Body of pancreas (tissue), 4 donors: Measurements from ENCODE around the gene TSHZ2. TPM values are rescaled to one million over a fixed set of nuclear protein-coding genes. Genes with fewer than 3 reads are reported as not detected.
"Not testable (repeated sequence)": the region's sequence is repeated elsewhere in the genome, so short reads cannot be mapped to it uniquely, and the experiment has no call there.

Experiments
- ATAC-seq: fragments of 150-250 bp; one replicate; pipeline ENCODE4 v1.9.1; 2016
- DNase-seq, 4 donors: peaks; one replicate each; pipeline ENCODE4 v3.0.0-alpha.2; 2019
- H3K27ac ChIP-seq, 4 donors: fragments of 200-600 bp; sonication (generic); 1 replicate in 3 of 4; 2 replicates in 1 of 4; pipeline versions ENCODE4 v1.5.1 to v1.6.1; 2016 to 2019; ENCODE audit warnings: mild to moderate bottlenecking in 1 of 4, mixed read lengths in 1 of 4, moderate library complexity in 1 of 4
- H3K27me3 ChIP-seq, 2 donors: fragments of 200-600 bp; sonication (generic); one replicate each; pipeline ENCODE4 v1.6.0; 2016; ENCODE audit warnings: mild to moderate bottlenecking in 1 of 2
- H3K36me3 ChIP-seq, 2 donors: fragments of 200-600 bp; sonication (generic); replicated peaks in 1 of 2; 2 replicates each; pipeline ENCODE4 v1.5.1; 2016; ENCODE audit warnings: low read depth in 2 of 2; ENCODE audit not compliant: insufficient read depth in 1 of 2
- H3K4me1 ChIP-seq: fragments of 200-600 bp; sonication (generic); one replicate; pipeline ENCODE4 v1.6.0; 2016
- H3K4me3 ChIP-seq, 2 donors: fragments of 200-600 bp; sonication (generic); 1 replicate in 1 of 2; 2 replicates in 1 of 2; pipeline ENCODE4 v1.5.1; 2016 to 2019
- H3K9me3 ChIP-seq, 3 donors: fragments of 200-600 bp; sonication (generic); 1 replicate in 2 of 3; 2 replicates in 1 of 3; pipeline ENCODE4 v1.5.1; 2016
- POLR2A ChIP-seq, 3 donors: fragments of 450-650 bp; IDR thresholded peaks; one replicate each; pipeline ENCODE4 v1.6.1; 2016; ENCODE audit warnings: antibody characterized with exemption in 3 of 3, mild to moderate bottlenecking in 2 of 3
- WGBS, 2 donors: methylation state at CpG; one replicate each; pipeline ENCODE4 v1.1.5; 2017; 5-methylcytosine and 5-hydroxymethylcytosine counted together
- intact Hi-C: fragments of 100-400 bp; cut with DNase I; formaldehyde crosslinking; loops from one replicate; pipeline ENCODE4 v1.15.1; 2023
- total RNA-seq, 2 donors: library from RNA; depleted of rRNA; stranded (reverse); fragments of >200 nt; gene quantifications; one replicate each; pipeline ENCODE4 v1.1.0, GENCODE V29; 2016
- TF ChIP-seq, protein P1 (sequence below), 7 experiments: fragments of 450-650 bp in 4 of 7; fragments of 200-600 bp in 3 of 7; sonication (generic) in 3 of 7; IDR thresholded peaks; one replicate each; pipeline ENCODE4 v1.5.1; 2016 to 2019; ENCODE audit warnings: antibody characterized with exemption in 7 of 7

TSHZ2 gene
- total RNA-seq, 2 donors from 2014 or later: 6.0 to 9.6 TPM

GRCh38 chr20:53085720-53086119, 113.6 kb downstream of the TSHZ2 start:
- TF ChIP-seq, protein P1, sequence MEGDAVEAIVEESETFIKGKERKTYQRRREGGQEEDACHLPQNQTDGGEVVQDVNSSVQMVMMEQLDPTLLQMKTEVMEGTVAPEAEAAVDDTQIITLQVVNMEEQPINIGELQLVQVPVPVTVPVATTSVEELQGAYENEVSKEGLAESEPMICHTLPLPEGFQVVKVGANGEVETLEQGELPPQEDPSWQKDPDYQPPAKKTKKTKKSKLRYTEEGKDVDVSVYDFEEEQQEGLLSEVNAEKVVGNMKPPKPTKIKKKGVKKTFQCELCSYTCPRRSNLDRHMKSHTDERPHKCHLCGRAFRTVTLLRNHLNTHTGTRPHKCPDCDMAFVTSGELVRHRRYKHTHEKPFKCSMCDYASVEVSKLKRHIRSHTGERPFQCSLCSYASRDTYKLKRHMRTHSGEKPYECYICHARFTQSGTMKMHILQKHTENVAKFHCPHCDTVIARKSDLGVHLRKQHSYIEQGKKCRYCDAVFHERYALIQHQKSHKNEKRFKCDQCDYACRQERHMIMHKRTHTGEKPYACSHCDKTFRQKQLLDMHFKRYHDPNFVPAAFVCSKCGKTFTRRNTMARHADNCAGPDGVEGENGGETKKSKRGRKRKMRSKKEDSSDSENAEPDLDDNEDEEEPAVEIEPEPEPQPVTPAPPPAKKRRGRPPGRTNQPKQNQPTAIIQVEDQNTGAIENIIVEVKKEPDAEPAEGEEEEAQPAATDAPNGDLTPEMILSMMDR (IDR thresholded peaks at IDR 0.05): no peak
- no peak for TF ChIP-seq POLR2A (IDR thresholded peaks at IDR 0.05)
- Histone ChIP-seq H3K27me3 (no peaks in the 10 kb centered on the region), H3K9me3 (no peaks in the 10 kb centered on the region), H3K4me3 (no peak overlapping the region), H3K36me3 (no peaks in the 10 kb centered on the region), H3K27ac (no peak overlapping the region), H3K4me1 (peaks cover 9% of the 10 kb centered on the region)
- intact Hi-C loops: no loop called here
- no peak for DNase-seq
- no peak for ATAC-seq
- WGBS, 2 donors: 84 to 85% methylated on average over 5 of the region's 5 CpGs

- 43 to 59% methylated on average over 8 of the region's 8 CpGs for WGBS, 2 donors
- no peaks in the 10 kb centered on the region for H3K9me3 ChIP-seq
- H3K27me3 ChIP-seq: no peaks in the 10 kb centered on the region
- H3K36me3 ChIP-seq: no peaks in the 10 kb centered on the region
- no peak overlapping the region for H3K4me3 ChIP-seq
- intact Hi-C loops: no loop called here
- no peaks in the 10 kb centered on the region for H3K4me1 ChIP-seq
- DNase-seq: peak in 2 of 4 donors; percentile 13 to 16
- TF ChIP-seq, protein P1 (IDR thresholded peaks at IDR 0.05): no peak
- peak overlapping the region in 1 of 4 donors; percentile 28 for H3K27ac ChIP-seq
- peak; percentile 30 for ATAC-seq
Observed at GRCh38 chr20:53087037-53087777, 115.0 kb downstream of the TSHZ2 start.

DNA sequence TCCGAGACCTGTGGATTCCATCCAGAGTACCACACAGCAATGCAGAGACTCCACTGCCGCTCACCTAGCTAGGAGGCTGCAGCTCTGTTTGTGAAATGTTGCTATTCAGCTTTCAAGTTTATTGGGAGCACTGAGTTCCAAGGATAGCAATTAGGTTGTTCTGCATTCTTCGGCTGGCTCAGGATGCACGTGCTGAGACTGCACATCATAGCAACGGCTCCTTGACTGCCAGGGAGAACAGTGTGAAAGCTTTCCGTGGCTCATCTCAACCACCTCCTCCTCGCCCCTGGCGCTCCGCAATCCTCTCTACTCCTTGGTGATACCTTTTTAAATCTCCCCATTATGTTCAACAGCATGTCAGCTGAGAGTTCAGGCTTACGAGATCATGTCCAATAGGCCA, 116.6 kb downstream of the TSHZ2 start:
- no peaks in the 10 kb centered on the region for H3K9me3 ChIP-seq
- TF ChIP-seq, protein P1 (IDR thresholded peaks at IDR 0.05): no peak
- TF ChIP-seq POLR2A (IDR thresholded peaks at IDR 0.05): no peak
- H3K4me1 ChIP-seq: no peaks in the 10 kb centered on the region
- no peaks in the 10 kb centered on the region for H3K27me3 ChIP-seq
- no peak overlapping the region for H3K27ac ChIP-seq
- H3K4me3 ChIP-seq: no peak overlapping the region
- no peak for DNase-seq
- 84 to 94% methylated on average over 10 of the region's 10 CpGs for WGBS, 2 donors
- intact Hi-C loops: no loop called here
- H3K36me3 ChIP-seq: no peaks in the 10 kb centered on the region
- no peak for ATAC-seq

GRCh38 chr20:53089851-53090250, 117.7 kb downstream of the TSHZ2 start:
- H3K9me3 ChIP-seq, H3K27ac ChIP-seq, H3K4me3 ChIP-seq, intact Hi-C loops, ATAC-seq, H3K27me3 ChIP-seq, H3K36me3 ChIP-seq, H3K4me1 ChIP-seq: not testable (repeated sequence)
- peak in 1 of 4 donors; percentile 11 for DNase-seq
- 83% methylated on average over 1 of the region's 1 CpG for WGBS, 2 donors

DNA sequence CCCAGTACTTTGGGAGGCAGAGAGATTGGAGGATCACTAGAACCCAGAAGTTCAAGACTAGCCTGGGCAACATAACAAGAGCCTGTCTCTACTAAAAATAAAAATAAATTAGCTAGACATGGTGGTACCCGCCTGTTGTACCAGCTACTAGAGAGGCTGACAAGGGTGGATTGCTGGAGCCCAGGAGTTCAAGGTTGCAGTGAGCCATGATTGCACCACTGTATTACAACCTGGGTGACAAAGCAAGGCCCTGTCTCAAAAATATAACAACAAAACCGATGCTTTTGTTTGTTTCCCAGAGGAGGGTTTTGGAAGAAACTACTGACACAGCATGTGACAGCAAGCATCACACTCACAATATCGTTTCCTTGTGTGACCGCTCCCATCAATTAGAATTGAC, 119.6 kb downstream of the TSHZ2 start:
- ATAC-seq (no peak), DNase-seq (no peak)
- no peaks in the 10 kb centered on the region for H3K4me1 ChIP-seq
- WGBS, 2 donors: 72 to 80% methylated on average over 4 of the region's 4 CpGs
- no peak for TF ChIP-seq POLR2A (IDR thresholded peaks at IDR 0.05)
- TF ChIP-seq, protein P1 (IDR thresholded peaks at IDR 0.05): no peak
- intact Hi-C loops: no loop called here
- H3K27me3 ChIP-seq: no peaks in the 10 kb centered on the region
- no peak overlapping the region for H3K4me3 ChIP-seq
- H3K36me3 ChIP-seq: no peaks in the 10 kb centered on the region
- H3K9me3 ChIP-seq: no peaks in the 10 kb centered on the region
- no peak overlapping the region for H3K27ac ChIP-seq
